Coronary artery (tissue), 2 donors: ENCODE data around the gene DAB1.

ENCODE experiments used
- DNase-seq: peaks from one replicate; pipeline ENCODE4 v3.0.0-alpha.2; 2017; ENCODE audit warnings: low spot score
- H3K27ac ChIP-seq, 2 donors: fragments of 200-600 bp; sonication (generic); one replicate each; pipeline ENCODE4 v1.5.1; 2016 to 2019
- H3K4me3 ChIP-seq: fragments of 200-600 bp; sonication (generic); 2 replicates; pipeline ENCODE4 v1.5.1; 2016; ENCODE audit warnings: mild to moderate bottlenecking, moderate library complexity
- CTCF ChIP-seq: fragments of 200-600 bp; sonication (generic); IDR thresholded peaks from one replicate; pipeline ENCODE4 v1.5.1; 2019; ENCODE audit warnings: antibody characterized with exemption

DAB1 gene

GRCh38 chr1:57127976-57128375 lies 295.9 kb downstream of the DAB1 start:
- no peak overlapping the region for H3K4me3 ChIP-seq
- TF ChIP-seq CTCF, result no peak
- DNase-seq, result no peak
- H3K27ac ChIP-seq, result no peak overlapping the region

GRCh38 chr1:57124768-57125446 lies 299.0 kb downstream of the DAB1 start:
- DNase-seq, result no peak
- Histone ChIP-seq H3K27ac (no peak overlapping the region), H3K4me3 (no peak overlapping the region)
- no peak for TF ChIP-seq CTCF

- no peak for TF ChIP-seq CTCF
- no peak for DNase-seq
- Histone ChIP-seq H3K27ac (no peak overlapping the region), H3K4me3 (no peak overlapping the region)
Measured at GRCh38 chr1:57124170-57124569, 299.7 kb downstream of the DAB1 start.

GRCh38 chr1:57122031-57122430 lies 301.8 kb downstream of the DAB1 start:
- DNase-seq, result no peak

GRCh38 chr1:57118948-57119603 lies 304.8 kb downstream of the DAB1 start:
- DNase-seq, result no peak
- H3K4me3 ChIP-seq, result no peak overlapping the region
- TF ChIP-seq CTCF, result no peak
- H3K27ac ChIP-seq, result no peak overlapping the region

More at GRCh38 chr1:57122031-57122430, 301.8 kb downstream of the DAB1 start:
- no peak overlapping the region for H3K27ac ChIP-seq
- no peak overlapping the region for H3K4me3 ChIP-seq
- no peak for TF ChIP-seq CTCF

- no peak overlapping the region for H3K4me3 ChIP-seq
- TF ChIP-seq CTCF, result no peak
- DNase-seq, result no peak
- H3K27ac ChIP-seq, result no peak overlapping the region
Measured at GRCh38 chr1:57117753-57118152, 306.1 kb downstream of the DAB1 start.

GRCh38 chr1:57116871-57117270 lies 307.0 kb downstream of the DAB1 start:
- DNase-seq, result no peak
- Histone ChIP-seq H3K27ac (no peak overlapping the region), H3K4me3 (no peak overlapping the region)
- TF ChIP-seq CTCF, result no peak
